Measurements from ENCODE around the gene OR2A1. TPM values are rescaled to one million over a fixed set of nuclear protein-coding genes. Genes with fewer than 3 reads are reported as not detected.
"Not testable (repeated sequence)": the region's sequence is repeated elsewhere in the genome, so short reads cannot be mapped to it uniquely, and the experiment has no call there.

Gene OR2A1, protein sequence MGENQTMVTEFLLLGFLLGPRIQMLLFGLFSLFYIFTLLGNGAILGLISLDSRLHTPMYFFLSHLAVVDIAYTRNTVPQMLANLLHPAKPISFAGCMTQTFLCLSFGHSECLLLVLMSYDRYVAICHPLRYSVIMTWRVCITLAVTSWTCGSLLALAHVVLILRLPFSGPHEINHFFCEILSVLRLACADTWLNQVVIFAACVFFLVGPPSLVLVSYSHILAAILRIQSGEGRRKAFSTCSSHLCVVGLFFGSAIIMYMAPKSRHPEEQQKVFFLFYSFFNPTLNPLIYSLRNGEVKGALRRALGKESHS
- under 1 TPM; 0.06 to 0.17 TPM for total RNA-seq

- CTCF ChIA-PET; H3K36me3 Mint-ChIP-seq (ENCODE audit: low read depth); H3K27me3 Mint-ChIP-seq; H3K4me1 Mint-ChIP-seq; POLR2A ChIA-PET; H3K9me3 Mint-ChIP-seq; DNase-seq; H3K27ac Mint-ChIP-seq; H3K4me3 Mint-ChIP-seq: not testable (repeated sequence)
Measured at GRCh38 chr7:144311872-144312469, at the start of gene OR2A1. Gene OR2A1 (plus strand): TSS chr7:144312419. CDS start chr7:144318125, 5,706 bp downstream.

DNA sequence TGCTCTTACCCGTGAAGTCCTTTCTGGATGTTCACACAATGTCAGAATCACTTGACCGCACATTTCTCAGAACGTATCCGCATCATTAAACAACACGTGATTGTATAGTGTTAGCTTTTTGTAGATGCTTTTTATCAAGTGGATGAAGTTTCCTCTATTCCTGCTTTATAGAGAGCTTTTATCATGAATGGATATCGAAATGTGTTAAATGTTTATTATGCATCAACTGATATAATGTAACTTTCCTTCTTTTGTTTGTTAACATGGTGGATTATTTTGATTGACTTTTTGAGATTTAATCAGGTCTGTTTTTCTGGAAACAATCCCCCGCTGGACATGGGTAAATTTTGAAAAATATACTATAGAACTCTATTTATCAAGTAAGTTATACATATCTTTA, 47.5 kb upstream of the OR2A1 start, which contains the start of gene OR2A7:
Gene OR2A7 (minus strand): TSS at position 101 of the 400 bp plus-strand sequence. CDS start 5,164 bp downstream, outside the sequence.
- H3K27ac Mint-ChIP-seq; H3K4me3 Mint-ChIP-seq; CTCF ChIA-PET; H3K36me3 Mint-ChIP-seq (ENCODE audit: low read depth); POLR2A ChIA-PET; H3K27me3 Mint-ChIP-seq; H3K4me1 Mint-ChIP-seq; H3K9me3 Mint-ChIP-seq; DNase-seq: not testable (repeated sequence)

DNA sequence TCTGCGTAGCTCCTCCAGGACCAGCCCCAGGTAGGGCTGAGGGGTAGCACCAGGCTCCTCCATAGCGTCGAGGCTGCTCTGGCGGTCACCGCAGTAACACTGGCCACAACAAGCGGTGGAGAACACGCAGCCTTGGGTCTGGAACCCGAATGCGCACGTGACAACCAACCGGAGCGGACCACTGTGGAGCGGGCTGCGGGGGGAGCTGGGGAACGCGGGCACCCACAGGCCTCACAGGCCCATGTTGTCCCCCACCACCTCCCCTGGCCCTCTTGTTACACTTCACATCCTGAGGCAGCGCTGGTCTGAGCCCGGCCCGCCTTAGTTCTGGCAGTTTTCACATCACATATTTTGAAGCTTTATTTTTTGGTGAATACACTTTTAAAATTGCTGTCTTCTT, 43.0 kb upstream of the OR2A1 start, which contains the start of gene CTAGE8:
Gene CTAGE8 (minus strand): TSS at position 101 of the 400 bp plus-strand sequence. CDS start 38 bp downstream, at position 63.
- H3K27ac Mint-ChIP-seq; H3K36me3 Mint-ChIP-seq (ENCODE audit: low read depth); H3K4me3 Mint-ChIP-seq; CTCF ChIA-PET; H3K27me3 Mint-ChIP-seq; H3K9me3 Mint-ChIP-seq; DNase-seq; H3K4me1 Mint-ChIP-seq; POLR2A ChIA-PET: not testable (repeated sequence)

- DNase-seq; H3K36me3 Mint-ChIP-seq (ENCODE audit: low read depth); CTCF ChIA-PET; H3K27ac Mint-ChIP-seq; H3K9me3 Mint-ChIP-seq; H3K4me3 Mint-ChIP-seq; POLR2A ChIA-PET; H3K4me1 Mint-ChIP-seq; H3K27me3 Mint-ChIP-seq: not testable (repeated sequence)
Measured at GRCh38 chr7:144275281-144275680, 36.9 kb upstream of the OR2A1 start.

- H3K4me3 Mint-ChIP-seq; H3K9me3 Mint-ChIP-seq; CTCF ChIA-PET; H3K36me3 Mint-ChIP-seq (ENCODE audit: low read depth); DNase-seq; H3K27ac Mint-ChIP-seq; POLR2A ChIA-PET; H3K27me3 Mint-ChIP-seq; H3K4me1 Mint-ChIP-seq: not testable (repeated sequence)
Measured at GRCh38 chr7:144280010-144280409, 32.2 kb upstream of the OR2A1 start.

- H3K4me3 Mint-ChIP-seq, POLR2A ChIA-PET: not testable (repeated sequence)
Measured at GRCh38 chr7:144281981-144282380, 30.2 kb upstream of the OR2A1 start.

DNA sequence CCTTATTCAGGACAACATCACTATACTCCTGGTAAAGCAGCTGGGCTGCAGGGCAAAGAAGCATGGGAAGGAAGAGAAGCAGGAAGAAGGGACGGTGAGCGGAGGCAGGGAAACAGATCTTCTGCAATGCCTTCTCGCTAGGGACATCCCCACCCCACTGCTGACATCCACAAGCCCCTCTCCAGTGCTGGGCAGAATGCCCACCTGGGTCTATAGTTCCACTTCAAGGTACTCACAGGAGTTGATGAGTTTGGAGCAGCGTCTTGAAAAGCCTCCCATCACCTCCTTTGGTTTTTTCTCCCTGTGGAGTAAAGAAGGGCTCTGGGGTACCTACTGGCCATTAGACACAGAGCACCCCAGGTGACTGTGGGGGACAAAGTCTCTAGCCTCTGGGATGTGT, 29.7 kb upstream of the OR2A1 start:
- CTCF ChIA-PET; H3K4me1 Mint-ChIP-seq; H3K36me3 Mint-ChIP-seq (ENCODE audit: low read depth); H3K27ac Mint-ChIP-seq; H3K4me3 Mint-ChIP-seq; H3K9me3 Mint-ChIP-seq; DNase-seq; H3K27me3 Mint-ChIP-seq; POLR2A ChIA-PET: not testable (repeated sequence)

More at GRCh38 chr7:144281981-144282380, 30.2 kb upstream of the OR2A1 start:
- CTCF ChIA-PET; H3K4me1 Mint-ChIP-seq; DNase-seq; H3K36me3 Mint-ChIP-seq (ENCODE audit: low read depth); H3K9me3 Mint-ChIP-seq; H3K27me3 Mint-ChIP-seq; H3K27ac Mint-ChIP-seq: not testable (repeated sequence)

GRCh38 chr7:144283716-144284115, 28.5 kb upstream of the OR2A1 start:
- CTCF ChIA-PET; POLR2A ChIA-PET; H3K4me3 Mint-ChIP-seq; H3K27me3 Mint-ChIP-seq; H3K4me1 Mint-ChIP-seq; H3K36me3 Mint-ChIP-seq (ENCODE audit: low read depth); H3K27ac Mint-ChIP-seq; DNase-seq; H3K9me3 Mint-ChIP-seq: not testable (repeated sequence)

GRCh38 chr7:144287171-144287784, 24.9 kb upstream of the OR2A1 start:
- H3K27ac Mint-ChIP-seq; CTCF ChIA-PET; DNase-seq; H3K36me3 Mint-ChIP-seq (ENCODE audit: low read depth); H3K9me3 Mint-ChIP-seq; H3K4me3 Mint-ChIP-seq; H3K4me1 Mint-ChIP-seq; POLR2A ChIA-PET; H3K27me3 Mint-ChIP-seq: not testable (repeated sequence)

DNA sequence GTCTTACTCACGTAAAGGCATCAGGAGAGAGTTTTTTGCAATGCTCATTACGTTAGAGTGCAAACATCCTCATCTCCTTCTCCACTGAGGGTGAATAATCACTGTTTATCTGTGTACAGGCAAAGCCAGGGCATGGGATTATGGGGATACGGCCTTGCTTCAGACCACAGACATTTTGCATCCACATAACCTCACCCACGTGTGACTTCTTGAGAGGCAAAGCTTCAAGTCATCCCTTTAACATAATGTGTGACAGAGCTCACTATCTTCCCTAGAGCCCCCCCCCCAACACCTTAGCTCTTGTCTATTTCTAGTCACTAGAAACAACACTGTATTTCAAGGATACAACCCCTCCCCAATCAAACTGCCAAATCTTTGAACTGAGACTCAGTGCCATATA, 20.6 kb upstream of the OR2A1 start:
- DNase-seq, H3K27me3 Mint-ChIP-seq: not testable (repeated sequence)

DNA sequence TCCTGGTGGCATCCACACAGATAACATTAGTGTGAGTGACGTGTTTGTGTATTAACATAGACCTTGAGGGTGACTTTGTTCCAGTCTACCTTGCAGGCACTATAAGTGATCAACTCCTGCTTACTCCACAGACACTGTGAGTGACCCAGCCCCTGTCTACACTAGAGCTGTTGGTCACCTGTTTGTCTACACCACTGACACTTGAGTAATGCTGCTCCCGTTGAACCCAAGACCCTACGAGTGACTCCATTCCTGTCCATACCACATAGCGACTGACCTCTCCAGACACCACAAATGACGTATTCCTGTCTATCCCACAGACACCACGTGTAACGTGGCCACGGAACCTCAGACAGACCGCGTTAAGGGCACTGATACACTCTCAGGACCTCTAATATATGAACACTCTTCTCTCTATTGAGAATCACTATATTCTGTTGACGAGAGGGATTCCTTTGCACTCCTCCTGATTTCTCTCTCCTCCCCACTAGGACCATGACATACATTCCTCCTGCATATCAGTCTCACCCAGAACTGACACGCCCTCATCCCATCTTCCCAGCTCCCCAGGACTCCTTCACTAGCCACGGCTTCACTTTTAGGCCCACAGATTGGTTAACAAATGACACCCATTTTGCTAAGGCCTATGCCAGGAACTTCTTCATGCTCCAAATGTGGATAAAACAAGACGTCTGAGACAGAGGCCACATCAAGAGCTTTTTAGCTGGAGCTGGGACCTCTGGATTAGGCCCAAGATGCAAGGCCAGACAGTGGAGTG, 19.6 kb upstream of the OR2A1 start:
- not testable (repeated sequence) for H3K4me3 Mint-ChIP-seq

More for the DNA sequence above, 20.6 kb upstream of the OR2A1 start:
- H3K36me3 Mint-ChIP-seq (ENCODE audit: low read depth); CTCF ChIA-PET; H3K9me3 Mint-ChIP-seq; H3K4me3 Mint-ChIP-seq; POLR2A ChIA-PET; H3K4me1 Mint-ChIP-seq; H3K27ac Mint-ChIP-seq: not testable (repeated sequence)

DNA sequence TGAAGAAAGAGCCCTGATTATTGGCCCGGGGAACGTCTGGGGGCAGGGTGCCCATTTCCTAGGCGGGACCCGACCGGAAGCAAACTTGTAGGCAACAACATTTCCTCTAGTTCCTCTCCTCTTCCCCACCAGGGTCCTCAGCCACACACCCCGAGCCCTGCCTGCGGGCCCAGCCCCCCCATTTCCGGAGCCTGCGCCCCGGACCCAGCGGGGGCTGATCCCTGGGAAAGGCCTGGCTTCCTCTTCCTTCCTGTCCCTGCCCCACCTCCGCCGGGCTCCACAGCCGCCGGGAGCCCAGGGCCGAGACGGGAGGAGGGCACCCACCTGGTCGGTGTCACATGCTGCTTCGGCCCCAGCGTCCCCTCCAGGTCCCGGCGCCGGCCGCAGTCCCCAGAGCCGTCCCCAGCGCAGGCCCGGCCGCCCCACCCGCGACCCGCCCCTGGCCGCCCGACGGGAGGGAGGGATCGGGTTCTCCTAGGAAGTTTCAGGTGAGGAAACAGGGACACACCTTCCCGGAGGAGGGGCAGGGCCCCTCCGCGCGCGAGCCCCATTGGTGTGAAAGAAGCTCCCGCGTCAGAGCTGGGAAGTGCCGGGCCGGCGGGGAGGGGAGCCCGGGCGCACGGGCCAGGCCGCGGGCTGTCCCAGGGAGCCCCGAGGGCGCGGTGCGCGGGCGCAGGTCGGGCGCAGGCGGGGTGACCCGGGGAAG, 18.3 kb upstream of the OR2A1 start:
- H3K27ac Mint-ChIP-seq; H3K4me3 Mint-ChIP-seq; H3K9me3 Mint-ChIP-seq; H3K27me3 Mint-ChIP-seq; CTCF ChIA-PET; H3K4me1 Mint-ChIP-seq; POLR2A ChIA-PET; H3K36me3 Mint-ChIP-seq (ENCODE audit: low read depth); DNase-seq: not testable (repeated sequence)

More for the DNA sequence above, 19.6 kb upstream of the OR2A1 start:
- H3K27me3 Mint-ChIP-seq; H3K9me3 Mint-ChIP-seq; H3K27ac Mint-ChIP-seq; H3K4me1 Mint-ChIP-seq; POLR2A ChIA-PET; CTCF ChIA-PET; H3K36me3 Mint-ChIP-seq (ENCODE audit: low read depth); DNase-seq: not testable (repeated sequence)
